SIG-M5 (cell line): ENCODE measurements around the gene GLUD1.
"Not testable (repeated sequence)": the region's sequence is repeated elsewhere in the genome, so short reads cannot be mapped to it uniquely, and the experiment has no call there.

Experiments
- DNase-seq: peaks from one replicate; lab custom pipeline; 2025; lab: John Stamatoyannopoulos, UW

Gene GLUD1

GRCh38 chr10:87089746-87090145 lies 4.9 kb downstream of the GLUD1 start:
- no peak for DNase-seq

GRCh38 chr10:87085537-87085936 lies 9.1 kb downstream of the GLUD1 start:
- DNase-seq = no peak

- not testable (repeated sequence) for DNase-seq
These were observed 10.3 kb downstream of the GLUD1 start for GRCh38 chr10:87084291-87084782.

- DNase-seq = not testable (repeated sequence)
These were observed 10.9 kb downstream of the GLUD1 start for GRCh38 chr10:87083576-87084290.

GRCh38 chr10:87082219-87082618 lies 12.4 kb downstream of the GLUD1 start:
- not testable (repeated sequence) for DNase-seq

- DNase-seq = not testable (repeated sequence)
These were observed 13.1 kb downstream of the GLUD1 start for GRCh38 chr10:87081574-87081973.

- not testable (repeated sequence) for DNase-seq
These were observed 14.0 kb downstream of the GLUD1 start for GRCh38 chr10:87080621-87081020.

GRCh38 chr10:87079106-87079836 lies 15.4 kb downstream of the GLUD1 start:
- no peak for DNase-seq

- not testable (repeated sequence) for DNase-seq
These were observed 18.2 kb downstream of the GLUD1 start for GRCh38 chr10:87076421-87076820.

GRCh38 chr10:87072449-87072848 lies 22.2 kb downstream of the GLUD1 start:
- no peak for DNase-seq

GRCh38 chr10:87068281-87068680 lies 26.4 kb downstream of the GLUD1 start:
- DNase-seq = no peak

- no peak for DNase-seq
These were observed 27.8 kb downstream of the GLUD1 start for GRCh38 chr10:87066865-87067264.

GRCh38 chr10:87066178-87066577 lies 28.5 kb downstream of the GLUD1 start:
- DNase-seq = no peak

GRCh38 chr10:87064651-87065050 lies 30.0 kb downstream of the GLUD1 start:
- DNase-seq = no peak

- no peak for DNase-seq
These were observed 34.2 kb downstream of the GLUD1 start for GRCh38 chr10:87060280-87060928.

- DNase-seq = no peak
These were observed 35.2 kb downstream of the GLUD1 start for GRCh38 chr10:87059401-87059800.

GRCh38 chr10:87058171-87058570 lies 36.5 kb downstream of the GLUD1 start:
- DNase-seq = no peak

GRCh38 chr10:87054373-87055295 lies 40.0 kb downstream of the GLUD1 start:
- DNase-seq = peak; percentile 3

- DNase-seq = no peak
These were observed 41.0 kb downstream of the GLUD1 start for GRCh38 chr10:87053577-87054181.

GRCh38 chr10:87053111-87053510 lies 41.5 kb downstream of the GLUD1 start:
- DNase-seq = no peak

- no peak for DNase-seq
These were observed 49.2 kb downstream of the GLUD1 start for GRCh38 chr10:87045434-87045938.
